NB4 (cell line): Measurements from ENCODE around the gene NAPSA.

Source experiments
- DNase-seq: peaks from one replicate; pipeline ENCODE4 v3.0.0; 2010; ENCODE audit warnings: low read depth
- H3K4me3 ChIP-seq: one replicate; pipeline ENCODE4 v1.5.1; 2011; ENCODE audit warnings: mild to moderate bottlenecking, low read depth, low read length, moderate library complexity
- MYC ChIP-seq: IDR thresholded peaks from 2 replicates; pipeline ENCODE4 v1.6.1; 2011; ENCODE audit warnings: low read depth, low read length
- POLR2A ChIP-seq: IDR thresholded peaks from 2 replicates; pipeline ENCODE4 v1.6.1; 2011; ENCODE audit warnings: mild to moderate bottlenecking; ENCODE audit not compliant: insufficient read length; ENCODE audit errors: extremely low read depth
- TF ChIP-seq, protein P1 (sequence below): IDR thresholded peaks from 2 replicates; pipeline ENCODE4 v1.6.1; 2011; ENCODE audit warnings: low read depth, low read length
- TF ChIP-seq, protein P2 (sequence below): IDR thresholded peaks from one replicate; pipeline ENCODE4 v1.5.1; 2012; ENCODE audit warnings: low read depth, low read length

The NAPSA gene

DNA sequence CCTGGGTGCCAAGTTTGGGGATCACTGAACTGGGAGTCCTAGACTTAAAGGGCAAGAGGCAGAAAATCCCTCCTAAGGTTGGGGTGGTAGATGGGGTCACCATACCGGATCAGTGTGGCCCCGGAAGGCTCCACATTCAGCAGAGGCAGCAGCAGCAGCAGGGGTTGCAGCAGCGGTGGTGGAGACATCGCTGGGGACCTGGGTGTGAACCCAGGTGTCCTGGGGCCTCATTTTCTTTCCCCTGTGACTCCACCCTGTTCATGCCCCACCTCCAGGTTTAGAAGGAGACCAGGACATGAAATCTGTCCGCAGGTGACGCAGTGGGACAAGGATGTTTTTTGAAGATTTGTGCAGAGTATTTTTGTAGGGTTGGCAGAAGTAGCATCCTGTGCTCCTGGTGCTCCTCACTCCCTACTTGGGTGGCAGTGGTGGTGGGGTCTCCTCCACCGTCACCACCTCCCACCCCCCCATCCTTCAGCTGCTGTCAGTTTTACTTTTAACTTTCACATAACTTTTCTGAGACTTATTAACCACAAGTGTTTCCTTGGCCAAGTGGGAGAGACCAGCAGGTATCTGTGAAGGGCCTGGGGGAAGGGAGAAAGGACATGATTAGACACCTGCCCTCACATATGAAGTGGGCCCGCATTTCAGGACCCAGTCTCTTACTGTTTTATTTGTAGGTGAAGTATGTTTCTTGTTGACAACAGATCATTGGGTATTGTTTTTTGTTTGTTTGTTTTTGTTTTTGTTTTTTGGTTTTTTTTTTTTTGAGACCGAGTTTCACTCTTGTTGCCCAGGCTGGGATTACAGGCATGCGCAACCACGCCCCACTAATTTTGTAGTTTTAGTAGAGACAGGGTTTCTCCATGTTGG is at the start of gene NAPSA:
Gene NAPSA, minus strand, starts transcription at position 206 of the 873 bp plus-strand sequence. Its CDS starts 18 bp downstream, at position 188.
- TF ChIP-seq, protein P1, sequence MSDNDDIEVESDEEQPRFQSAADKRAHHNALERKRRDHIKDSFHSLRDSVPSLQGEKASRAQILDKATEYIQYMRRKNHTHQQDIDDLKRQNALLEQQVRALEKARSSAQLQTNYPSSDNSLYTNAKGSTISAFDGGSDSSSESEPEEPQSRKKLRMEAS = no peak
- TF ChIP-seq MYC (no peak), POLR2A (no peak)
- TF ChIP-seq, protein P2, sequence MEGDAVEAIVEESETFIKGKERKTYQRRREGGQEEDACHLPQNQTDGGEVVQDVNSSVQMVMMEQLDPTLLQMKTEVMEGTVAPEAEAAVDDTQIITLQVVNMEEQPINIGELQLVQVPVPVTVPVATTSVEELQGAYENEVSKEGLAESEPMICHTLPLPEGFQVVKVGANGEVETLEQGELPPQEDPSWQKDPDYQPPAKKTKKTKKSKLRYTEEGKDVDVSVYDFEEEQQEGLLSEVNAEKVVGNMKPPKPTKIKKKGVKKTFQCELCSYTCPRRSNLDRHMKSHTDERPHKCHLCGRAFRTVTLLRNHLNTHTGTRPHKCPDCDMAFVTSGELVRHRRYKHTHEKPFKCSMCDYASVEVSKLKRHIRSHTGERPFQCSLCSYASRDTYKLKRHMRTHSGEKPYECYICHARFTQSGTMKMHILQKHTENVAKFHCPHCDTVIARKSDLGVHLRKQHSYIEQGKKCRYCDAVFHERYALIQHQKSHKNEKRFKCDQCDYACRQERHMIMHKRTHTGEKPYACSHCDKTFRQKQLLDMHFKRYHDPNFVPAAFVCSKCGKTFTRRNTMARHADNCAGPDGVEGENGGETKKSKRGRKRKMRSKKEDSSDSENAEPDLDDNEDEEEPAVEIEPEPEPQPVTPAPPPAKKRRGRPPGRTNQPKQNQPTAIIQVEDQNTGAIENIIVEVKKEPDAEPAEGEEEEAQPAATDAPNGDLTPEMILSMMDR = no peak
- no peak within 1 kb of the TSS for H3K4me3 ChIP-seq
- no peak for DNase-seq

DNA sequence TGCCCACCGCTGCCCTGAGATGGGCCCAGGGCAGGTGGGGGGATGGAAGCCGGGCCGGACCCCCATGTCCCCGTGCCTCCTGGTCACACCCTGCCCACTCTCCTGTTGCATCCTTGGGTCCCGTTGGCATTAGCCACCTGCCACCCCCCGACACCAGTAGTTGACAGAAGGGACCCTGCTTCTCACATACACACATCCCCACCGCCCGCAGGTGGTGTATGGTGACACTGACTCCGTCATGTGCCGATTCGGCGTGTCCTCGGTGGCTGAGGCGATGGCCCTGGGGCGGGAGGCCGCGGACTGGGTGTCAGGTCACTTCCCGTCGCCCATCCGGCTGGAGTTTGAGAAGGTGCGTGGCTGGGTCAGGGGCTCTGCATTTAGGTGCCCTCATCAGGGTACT is 48.1 kb upstream of the NAPSA start:
- no peak for DNase-seq
- no peak for TF ChIP-seq POLR2A
- no peak for TF ChIP-seq MYC
- TF ChIP-seq, protein P2 = no peak
- TF ChIP-seq, protein P1 = no peak
- no peak overlapping the region for H3K4me3 ChIP-seq

DNA sequence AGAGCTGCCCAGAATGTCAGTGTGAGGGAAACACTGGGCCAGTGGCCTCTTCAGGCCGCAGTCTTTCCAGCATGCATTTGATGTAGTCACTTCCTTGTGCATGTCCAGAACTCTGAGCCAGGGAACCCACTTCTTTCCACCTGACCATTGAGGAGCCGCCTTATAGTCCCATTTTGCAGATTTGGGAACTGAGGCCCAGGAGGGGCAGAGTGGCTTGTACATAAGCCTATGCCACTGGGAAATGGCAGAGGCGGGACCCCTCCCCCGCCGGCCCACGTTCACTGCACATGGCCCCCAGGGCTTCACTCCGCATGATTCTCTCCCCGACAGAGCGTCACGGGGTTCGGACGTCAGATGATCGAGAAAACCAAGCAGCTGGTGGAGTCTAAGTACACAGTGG is 47.7 kb upstream of the NAPSA start:
- H3K4me3 ChIP-seq = no peak overlapping the region
- TF ChIP-seq POLR2A (no peak), MYC (no peak)
- TF ChIP-seq, protein P1 = no peak
- TF ChIP-seq, protein P2 = no peak

DNA sequence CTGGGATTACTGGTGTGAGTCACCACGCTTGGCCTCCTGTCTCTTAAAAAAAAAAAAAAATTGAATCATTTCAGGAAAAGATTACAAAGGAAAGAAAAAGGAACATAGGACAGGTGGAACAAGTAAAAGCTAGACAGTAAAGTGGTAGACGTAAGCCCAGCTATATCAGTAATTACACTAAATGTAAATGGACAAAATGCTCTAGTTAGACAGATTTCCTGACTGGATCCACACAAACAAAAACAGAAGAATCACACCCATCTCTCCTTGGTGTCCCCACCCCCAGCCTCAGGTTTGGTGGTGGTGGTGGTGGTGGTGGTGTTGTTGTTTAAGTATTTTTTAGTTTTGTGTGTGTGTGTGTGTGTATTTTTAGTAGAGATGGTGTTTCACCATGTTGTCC is 47.0 kb upstream of the NAPSA start:
- no peak overlapping the region for H3K4me3 ChIP-seq
- DNase-seq = no peak
- TF ChIP-seq, protein P1 = no peak
- no peak for TF ChIP-seq MYC
- no peak for TF ChIP-seq POLR2A
- TF ChIP-seq, protein P2 = no peak

More for the DNA sequence above, 47.7 kb upstream of the NAPSA start:
- no peak for DNase-seq

DNA sequence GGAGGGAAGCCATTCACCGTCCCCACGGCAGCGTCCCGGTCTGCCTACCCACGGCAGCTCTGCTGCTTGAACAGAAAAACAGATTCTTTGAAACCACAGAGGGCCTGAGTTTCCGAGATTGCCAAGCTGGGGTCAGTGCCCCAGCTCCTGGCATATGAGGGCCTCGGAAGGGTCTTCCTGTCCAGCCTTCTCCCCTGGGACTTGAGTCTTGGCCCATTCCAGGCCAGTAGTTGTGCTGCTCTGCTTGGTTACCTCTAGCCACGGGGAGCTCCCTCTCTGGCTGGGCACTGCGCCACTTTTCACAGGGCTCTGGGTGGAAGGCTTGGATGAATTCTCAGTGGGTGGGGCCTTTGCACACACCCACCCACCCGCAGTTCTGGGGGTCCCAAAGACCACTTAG is 44.7 kb upstream of the NAPSA start:
- DNase-seq = no peak
- TF ChIP-seq MYC = no peak
- TF ChIP-seq, protein P1 = no peak
- TF ChIP-seq, protein P2 = no peak
- no peak for TF ChIP-seq POLR2A
- H3K4me3 ChIP-seq = no peak overlapping the region
